Measurements from ENCODE around the gene KCNH4. TPM values are rescaled to one million over a fixed set of nuclear protein-coding genes. Genes with fewer than 3 reads are reported as not detected.
"Not testable (repeated sequence)": the region's sequence is repeated elsewhere in the genome, so short reads cannot be mapped to it uniquely, and the experiment has no call there.

The KCNH4 gene
- total and polyA plus RNA-seq, 9 of the 15 experiments (the other 6 are each of a cell fraction or from before 2014, with no cell fraction given), result 0.10 to 1.8 (median 0.50) TPM

DNA sequence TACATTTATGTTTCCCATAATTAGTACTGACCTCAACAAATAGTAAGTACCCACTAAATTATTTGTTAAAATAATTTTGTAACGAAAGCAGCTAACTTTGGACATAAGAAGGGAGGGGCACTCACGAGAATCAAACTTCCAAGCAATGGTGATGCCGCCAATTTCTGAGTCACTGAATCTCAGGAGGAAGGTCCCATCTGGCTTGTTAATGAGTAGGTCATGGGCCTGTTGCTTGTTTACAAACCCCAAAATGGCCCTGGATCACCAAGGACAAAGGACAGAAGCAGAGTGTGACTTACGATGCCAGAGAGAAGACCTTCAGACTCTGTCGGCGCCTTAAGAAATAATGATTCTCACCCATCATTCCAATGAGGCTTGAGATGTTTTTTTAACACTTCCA is 29.1 kb upstream of the KCNH4 start:
- H3K9ac ChIP-seq (ENCODE audit: insufficient read depth in 1 of 2, low read depth in 2 of 2, low read length in 2 of 2), result no peak overlapping the region
- no peaks in the 10 kb centered on the region for H4K20me1 ChIP-seq (replicated peaks; ENCODE audit: control insufficient read depth, insufficient read depth, low read length)
- no peaks in the 10 kb centered on the region for H3K79me2 ChIP-seq (ENCODE audit: control insufficient read depth, insufficient read depth, low read length)
- H3K27me3 ChIP-seq (ENCODE audit: control insufficient read depth in 2 of 2, insufficient read depth in 2 of 2, low read length in 2 of 2), result no peaks in the 10 kb centered on the region
- CTCF ChIA-PET (ENCODE audit: low intra/inter-chr PET ratio), result no interaction called here
- in situ Hi-C loops (cut with MboI), result no loop called here
- POLR2A ChIA-PET, result no interaction called here
- no peak overlapping the region for H2AFZ ChIP-seq (ENCODE audit: low read depth, low read length)
- 95% methylated on average over 6 of the region's 6 CpGs for WGBS (ENCODE audit: insufficient coverage, low coverage, missing lambda C conversion rate)
- intact Hi-C loops (cut with micrococcal nuclease), result no loop called here
- no peaks in the 10 kb centered on the region for H3K9me1 ChIP-seq (ENCODE audit: control insufficient read depth, insufficient read depth, low read length)
- no peak overlapping the region for H3K4me3 ChIP-seq
- H3K4me1 ChIP-seq (replicated peaks in 1 of 2; ENCODE audit: control insufficient read depth in 2 of 2, insufficient read depth in 2 of 2, low read length in 2 of 2), result no peaks in the 10 kb centered on the region
- H3K36me3 ChIP-seq (ENCODE audit: control insufficient read depth, insufficient read depth, low read length), result peaks cover 97% of the 10 kb centered on the region
- no peak overlapping the region for H3K4me2 ChIP-seq (ENCODE audit: insufficient read depth, low read length)
- FAIRE-seq (no peak), DNase-seq (ENCODE audit: extremely low read depth in 1 of 4, low spot score in 3 of 4) (no peak), ATAC-seq (no peak)
- H3K9me3 ChIP-seq (replicated peaks; ENCODE audit: control insufficient read depth, insufficient read depth, low read depth, low read length), result no peaks in the 10 kb centered on the region
- TF ChIP-seq ZNF695 (CRISPR knock-in tag; IDR thresholded peaks at IDR 0.05), result no peak
- no peak for TF ChIP-seq CHCHD3 (CRISPR knock-in tag; IDR thresholded peaks at IDR 0.05)
- TF ChIP-seq TAF15 (IDR thresholded peaks at IDR 0.05; ENCODE audit: low read depth, low read length), result no peak
- no peak for TF ChIP-seq ZBED1 (IDR thresholded peaks at IDR 0.05)
- no peak for TF ChIP-seq KDM1A (IDR thresholded peaks at IDR 0.05)
- no TSS peak for BruUV-seq (replicated peaks)
- no peak overlapping the region for H3K27ac ChIP-seq (ENCODE audit: extremely low read depth, low read depth, low read length)

GRCh38 chr17:42206153-42206612 is 25.2 kb upstream of the KCNH4 start:
- intact Hi-C loops (cut with micrococcal nuclease); H3K9me3 ChIP-seq (replicated peaks; ENCODE audit: control insufficient read depth, insufficient read depth, low read depth, low read length); POLR2A ChIA-PET; FAIRE-seq; H3K4me3 ChIP-seq; in situ Hi-C loops (cut with MboI); H3K27ac ChIP-seq (ENCODE audit: extremely low read depth, low read depth, low read length); CTCF ChIA-PET (ENCODE audit: low intra/inter-chr PET ratio); H2AFZ ChIP-seq (ENCODE audit: low read depth, low read length); H3K9me1 ChIP-seq (ENCODE audit: control insufficient read depth, insufficient read depth, low read length); BruUV-seq (replicated peaks); H3K79me2 ChIP-seq (ENCODE audit: control insufficient read depth, insufficient read depth, low read length); H3K27me3 ChIP-seq (ENCODE audit: control insufficient read depth in 2 of 2, insufficient read depth in 2 of 2, low read length in 2 of 2); H3K4me2 ChIP-seq (ENCODE audit: insufficient read depth, low read length); DNase-seq (ENCODE audit: extremely low read depth in 1 of 4, low spot score in 3 of 4); H4K20me1 ChIP-seq (replicated peaks; ENCODE audit: control insufficient read depth, insufficient read depth, low read length); H3K9ac ChIP-seq (ENCODE audit: insufficient read depth in 1 of 2, low read depth in 2 of 2, low read length in 2 of 2); H3K4me1 ChIP-seq (replicated peaks in 1 of 2; ENCODE audit: control insufficient read depth in 2 of 2, insufficient read depth in 2 of 2, low read length in 2 of 2): not testable (repeated sequence)
- peaks cover 96% of the 10 kb centered on the region for H3K36me3 ChIP-seq (ENCODE audit: control insufficient read depth, insufficient read depth, low read length)
- ATAC-seq, result peak; percentile 57
- 55% methylated on average over 8 of the region's 8 CpGs for WGBS (ENCODE audit: insufficient coverage, low coverage, missing lambda C conversion rate)
- TF ChIP-seq GABPA (tag; conservative IDR thresholded peaks at IDR 0.05; ENCODE audit: low read depth), result peak; percentile 64
- TF ChIP-seq, protein P1, sequence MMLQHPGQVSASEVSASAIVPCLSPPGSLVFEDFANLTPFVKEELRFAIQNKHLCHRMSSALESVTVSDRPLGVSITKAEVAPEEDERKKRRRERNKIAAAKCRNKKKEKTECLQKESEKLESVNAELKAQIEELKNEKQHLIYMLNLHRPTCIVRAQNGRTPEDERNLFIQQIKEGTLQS (IDR thresholded peaks at IDR 0.05), result peak; percentile 90
- TF ChIP-seq, protein P1 (CRISPR knock-in tag; conservative IDR thresholded peaks at IDR 0.05), result not testable (repeated sequence)
- TF ChIP-seq CEBPG (CRISPR knock-in tag; IDR thresholded peaks at IDR 0.05), result peak; percentile 85
- TF ChIP-seq CEBPG (tag; conservative IDR thresholded peaks at IDR 0.05 in 1 of 2, IDR thresholded peaks at IDR 0.05 in 1 of 2), result peak; percentile 82 to 96
- 0 out of 2 replicates have a peak, but pooled peaks have one; percentile 53 for TF ChIP-seq THRB (CRISPR knock-in tag; conservative IDR thresholded peaks at IDR 0.05)
- TF ChIP-seq OTX1 (CRISPR knock-in tag; IDR thresholded peaks at IDR 0.05), result 0 out of 2 replicates have a peak, but pooled peaks have one; percentile 24
- TF ChIP-seq MAZ (CRISPR knock-in tag; conservative IDR thresholded peaks at IDR 0.05 in 1 of 2, IDR thresholded peaks at IDR 0.05 in 1 of 2), result 0 out of 4 replicates have a peak, but pooled peaks of 1 of the 2 experiments have one; percentile 31
- peak; percentile 78 for TF ChIP-seq ZNF311 (CRISPR knock-in tag; IDR thresholded peaks at IDR 0.05)
- TF ChIP-seq ZNF589 (CRISPR knock-in tag; IDR thresholded peaks at IDR 0.05; ENCODE audit: low read depth), result peak; percentile 90; the same call in 1 of the 2 replicates
- peak; percentile 35; the same call in 1 of the 2 replicates for TF ChIP-seq TCF3 (CRISPR knock-in tag; IDR thresholded peaks at IDR 0.05)

Measured in K562 (cell line).